ENCODE data around the gene PPP1R26. TPM values are rescaled to one million over a fixed set of nuclear protein-coding genes. Genes with fewer than 3 reads are reported as not detected.

The PPP1R26 gene
- polyA plus RNA-seq, 3 donors = 0.56 to 4.7 (median 0.60) TPM

- Histone ChIP-seq H2AFZ (ENCODE audit: insufficient read depth, low read depth, low read length, poor library complexity, severe bottlenecking) (no peak overlapping the region), H3K79me2 (ENCODE audit: insufficient read depth, low read length) (peaks cover 11% of the 10 kb centered on the region), H3K9ac (ENCODE audit: insufficient read depth, low read length, poor library complexity, severe bottlenecking) (no peak overlapping the region), H3K27me3 (ENCODE audit: control insufficient read depth in 2 of 2, insufficient read depth in 2 of 2, low read length in 2 of 2) (peaks cover 0 to 5% of the 10 kb centered on the region in 2 donors), H3K36me3 (replicated peaks in 1 of 2; ENCODE audit: control insufficient read depth in 1 of 2, insufficient read depth in 2 of 2, low read length in 2 of 2) (peaks cover 8 to 19% of the 10 kb centered on the region in 2 donors), H3K4me2 (replicated peaks; ENCODE audit: extremely low read depth, low read length, poor library complexity, severe bottlenecking) (no peak overlapping the region), H4K20me1 (ENCODE audit: insufficient read depth, low read length) (peaks cover 18% of the 10 kb centered on the region), H3K27ac (ENCODE audit: low read depth in 1 of 2, low read length in 2 of 2) (no peak overlapping the region), H3K9me3 (replicated peaks in 1 of 2; ENCODE audit: control insufficient read depth in 1 of 2, insufficient read depth in 1 of 2, low read length in 2 of 2) (no peaks in the 10 kb centered on the region), H3K4me1 (ENCODE audit: control insufficient read depth in 1 of 2, insufficient read depth in 2 of 2, low read length in 2 of 2) (peaks cover 22 to 30% of the 10 kb centered on the region in 2 donors), H3K4me3 (replicated peaks in 1 of 3; ENCODE audit: low read depth in 2 of 3, low read length in 3 of 3) (no peak overlapping the region)
- intact Hi-C loops (cut with micrococcal nuclease) = no loop called here
- Mint-ChIP-seq H3K4me3 (no peak overlapping the region), H3K27me3 (ENCODE audit: low read depth in 3 of 3) (peaks cover 3 to 16% (median 13%) of the 10 kb centered on the region in 3 donors), H3K9me3 (peaks cover 0 to 2% (median 0%) of the 10 kb centered on the region in 7 donors), H3K36me3 (peaks cover 9 to 21% of the 10 kb centered on the region in 2 donors), H3K4me1 (peaks cover 18% of the 10 kb centered on the region), H3K27ac (peak overlapping the region in 1 of 7 donors; percentile 54)
- no peak for TF ChIP-seq CTCF (IDR thresholded peaks at IDR 0.05)
- DNase-seq = no peak
- WGBS (ENCODE audit: insufficient coverage) = 92% methylated on average over 13 of the region's 15 CpGs
These were observed 19.0 kb downstream of the PPP1R26 start for GRCh38 chr9:135498381-135499126.

- peaks cover 17 to 31% of the 10 kb centered on the region in 2 donors for H3K36me3 Mint-ChIP-seq
- intact Hi-C loops (cut with micrococcal nuclease) = no loop called here
- H3K4me3 Mint-ChIP-seq = peak overlapping the region; percentile 88 to 90
- peak overlapping the region; percentile 99 for H3K4me2 ChIP-seq (replicated peaks; ENCODE audit: extremely low read depth, low read length, poor library complexity, severe bottlenecking)
- H3K9ac ChIP-seq (ENCODE audit: insufficient read depth, low read length, poor library complexity, severe bottlenecking) = peak overlapping the region; percentile 82
- no peak for TF ChIP-seq CTCF (IDR thresholded peaks at IDR 0.05)
- peaks cover 11% of the 10 kb centered on the region for H3K79me2 ChIP-seq (ENCODE audit: insufficient read depth, low read length)
- H2AFZ ChIP-seq (ENCODE audit: insufficient read depth, low read depth, low read length, poor library complexity, severe bottlenecking) = peak overlapping the region; percentile 92
- peaks cover 3 to 16% (median 13%) of the 10 kb centered on the region in 3 donors for H3K27me3 Mint-ChIP-seq (ENCODE audit: low read depth in 3 of 3)
- peak; percentile 76 to 88 (median 83) for DNase-seq
- peaks cover 0 to 5% of the 10 kb centered on the region in 2 donors for H3K27me3 ChIP-seq (ENCODE audit: control insufficient read depth in 2 of 2, insufficient read depth in 2 of 2, low read length in 2 of 2)
- under 1% methylated on average over 53 of the region's 58 CpGs for WGBS (ENCODE audit: insufficient coverage)
- peak overlapping the region; percentile 65 to 98 (median 80) for H3K4me3 ChIP-seq (replicated peaks in 1 of 3; ENCODE audit: low read depth in 2 of 3, low read length in 3 of 3)
- H3K9me3 Mint-ChIP-seq = peaks cover 0 to 2% (median 0%) of the 10 kb centered on the region in 7 donors
- H3K9me3 ChIP-seq (replicated peaks in 1 of 2; ENCODE audit: control insufficient read depth in 1 of 2, insufficient read depth in 1 of 2, low read length in 2 of 2) = no peaks in the 10 kb centered on the region
- peak overlapping the region; percentile 37 to 80 for H3K27ac ChIP-seq (ENCODE audit: low read depth in 1 of 2, low read length in 2 of 2)
- peak overlapping the region in 2 of 7 donors; percentile 35 to 54 for H3K27ac Mint-ChIP-seq
- peaks cover 22 to 30% of the 10 kb centered on the region in 2 donors for H3K4me1 ChIP-seq (ENCODE audit: control insufficient read depth in 1 of 2, insufficient read depth in 2 of 2, low read length in 2 of 2)
- peaks cover 19% of the 10 kb centered on the region for H3K4me1 Mint-ChIP-seq
- peaks cover 24% of the 10 kb centered on the region for H4K20me1 ChIP-seq (ENCODE audit: insufficient read depth, low read length)
- peaks cover 17 to 28% of the 10 kb centered on the region in 2 donors for H3K36me3 ChIP-seq (replicated peaks in 1 of 2; ENCODE audit: control insufficient read depth in 1 of 2, insufficient read depth in 2 of 2, low read length in 2 of 2)
These were observed 19.9 kb downstream of the PPP1R26 start for GRCh38 chr9:135499326-135500070.

Data from CD14-positive monocyte (primary cell).